Measurements from ENCODE around the gene HNRNPD. TPM values are rescaled to one million over a fixed set of nuclear protein-coding genes. Genes with fewer than 3 reads are reported as not detected.
"Not testable (repeated sequence)": the region's sequence is repeated elsewhere in the genome, so short reads cannot be mapped to it uniquely, and the experiment has no call there.

Gene HNRNPD
- total and polyA plus RNA-seq, 2 donors (not counting 3 experiments of a cell fraction or from before 2014, with no cell fraction given): 91.3 to 363 TPM

GRCh38 chr4:82320351-82320750 is 53.4 kb downstream of the HNRNPD start:
- peaks cover 3 to 4% of the 10 kb centered on the region in 2 experiments for H3K27me3 ChIP-seq (ENCODE audit: control insufficient read depth in 2 of 2, insufficient read depth in 2 of 2, low read length in 2 of 2)
- H3K4me3 ChIP-seq (replicated peaks in 1 of 3; ENCODE audit: insufficient read depth in 1 of 3, low read depth in 1 of 3, low read length in 3 of 3): no peak overlapping the region
- no peak overlapping the region for H3K27ac ChIP-seq (ENCODE audit: insufficient read depth, low read depth, low read length)
- TF ChIP-seq MAX (IDR thresholded peaks at IDR 0.05; ENCODE audit: insufficient read depth, insufficient read length) (no peak), EZH2 (IDR thresholded peaks at IDR 0.05; ENCODE audit: borderline replicate concordance, low read depth, low read length, severe bottlenecking) (no peak), POLR2A (IDR thresholded peaks at IDR 0.05; ENCODE audit: low read depth, low read length) (no peak), MYC (IDR thresholded peaks at IDR 0.05; ENCODE audit: low read depth, low read length) (no peak), POLR2AphosphoS5 (IDR thresholded peaks at IDR 0.05; ENCODE audit: insufficient read depth, low read depth, low read length) (no peak), JUN (IDR thresholded peaks at IDR 0.05; ENCODE audit: borderline replicate concordance, insufficient read depth, insufficient read length, low read depth) (no peak), CTCF (IDR thresholded peaks at IDR 0.05; ENCODE audit: extremely low read depth in 1 of 2, insufficient read depth in 1 of 2, low read depth in 1 of 2, low read length in 2 of 2) (no peak), GATA2 (IDR thresholded peaks at IDR 0.05; ENCODE audit: insufficient read depth, insufficient read length, low read depth, low read length) (no peak), FOS (IDR thresholded peaks at IDR 0.05; ENCODE audit: borderline replicate concordance, insufficient read depth, low read length) (no peak)
- H4K20me1 ChIP-seq (replicated peaks; ENCODE audit: control insufficient read depth, extremely low read depth, insufficient read depth, low read length): no peaks in the 10 kb centered on the region
- H3K9ac ChIP-seq (replicated peaks; ENCODE audit: extremely low read depth, insufficient read depth, low read length): no peak overlapping the region
- no peak for DNase-seq (ENCODE audit: low read depth, low spot score)
- CTCF ChIA-PET: interaction anchor here (0.7 kb wide), 1 partner anchor 35 kb away, joined by 3 read pairs; no protein-coding TSS in a partner anchor
- H3K36me3 ChIP-seq (ENCODE audit: control insufficient read depth in 2 of 2, extremely low read depth in 1 of 2, insufficient read depth in 2 of 2, low read length in 2 of 2): no peaks in the 10 kb centered on the region
- POLR2A ChIA-PET: no interaction called here
- no peaks in the 10 kb centered on the region for H3K9me3 ChIP-seq (replicated peaks; ENCODE audit: control insufficient read depth, insufficient read depth, low read length)
- no TSS peak for BruUV-seq (replicated peaks)
- H3K4me2 ChIP-seq (ENCODE audit: insufficient read depth, low read length): no peak overlapping the region
- no peaks in the 10 kb centered on the region for H3K4me1 ChIP-seq (ENCODE audit: control insufficient read depth, extremely low read depth, insufficient read depth, low read length)
- no peaks in the 10 kb centered on the region for H3K9me1 ChIP-seq (replicated peaks; ENCODE audit: control insufficient read depth, extremely low read depth, insufficient read depth, low read length)
- dilution Hi-C loops (cut with MboI; ENCODE audit: extremely low pct_ligation_motif_present, low sequenced_read_pairs): no loop called here
- no peak for FAIRE-seq
- no peak overlapping the region for H2AFZ ChIP-seq (ENCODE audit: low read depth, low read length)
- H3K79me2 ChIP-seq (ENCODE audit: control insufficient read depth, insufficient read depth, low read length): no peaks in the 10 kb centered on the region
- intact Hi-C loops (cut with micrococcal nuclease): no loop called here

- H3K27me3 ChIP-seq (ENCODE audit: control insufficient read depth in 2 of 2, insufficient read depth in 2 of 2, low read length in 2 of 2); H3K27ac ChIP-seq (ENCODE audit: insufficient read depth, low read depth, low read length); H3K9me1 ChIP-seq (replicated peaks; ENCODE audit: control insufficient read depth, extremely low read depth, insufficient read depth, low read length); intact Hi-C loops (cut with micrococcal nuclease); BruUV-seq (replicated peaks); H2AFZ ChIP-seq (ENCODE audit: low read depth, low read length); H3K4me1 ChIP-seq (ENCODE audit: control insufficient read depth, extremely low read depth, insufficient read depth, low read length); FAIRE-seq; H4K20me1 ChIP-seq (replicated peaks; ENCODE audit: control insufficient read depth, extremely low read depth, insufficient read depth, low read length); H3K9ac ChIP-seq (replicated peaks; ENCODE audit: extremely low read depth, insufficient read depth, low read length); H3K79me2 ChIP-seq (ENCODE audit: control insufficient read depth, insufficient read depth, low read length); H3K9me3 ChIP-seq (replicated peaks; ENCODE audit: control insufficient read depth, insufficient read depth, low read length); DNase-seq (ENCODE audit: low read depth, low spot score); H3K4me3 ChIP-seq (replicated peaks in 1 of 3; ENCODE audit: insufficient read depth in 1 of 3, low read depth in 1 of 3, low read length in 3 of 3); POLR2A ChIA-PET; dilution Hi-C loops (cut with MboI; ENCODE audit: extremely low pct_ligation_motif_present, low sequenced_read_pairs); H3K36me3 ChIP-seq (ENCODE audit: control insufficient read depth in 2 of 2, extremely low read depth in 1 of 2, insufficient read depth in 2 of 2, low read length in 2 of 2); H3K4me2 ChIP-seq (ENCODE audit: insufficient read depth, low read length): not testable (repeated sequence)
- CTCF ChIA-PET: interaction anchor here (2.1 kb wide), 1 partner anchor 18 kb away, joined by 12 read pairs; no protein-coding TSS in a partner anchor
Measured at GRCh38 chr4:82303063-82303462, 70.7 kb downstream of the HNRNPD start.

Measured in endothelial cell of umbilical vein (primary cell).